Endothelial cell (in vitro differentiated cells): ENCODE data around the gene LMOD2. TPM values are rescaled to one million over a fixed set of nuclear protein-coding genes. Genes with fewer than 3 reads are reported as not detected.

Experiments used
- DNase-seq: peaks from one replicate; pipeline ENCODE4 v3.0.0; 2021; ENCODE audit warnings: low spot score
- H3K27ac Mint-ChIP-seq: one replicate; pipeline ENCODE4 v1.8.0; 2021; ENCODE audit warnings: mixed read lengths, inconsistent platforms; ENCODE audit not compliant: unreplicated experiment
- H3K27me3 Mint-ChIP-seq: one replicate; pipeline ENCODE4 v1.8.0; 2021; ENCODE audit warnings: mild to moderate bottlenecking, moderate library complexity, mixed read lengths, inconsistent platforms; ENCODE audit not compliant: unreplicated experiment
- H3K36me3 Mint-ChIP-seq: one replicate; pipeline ENCODE4 v1.8.0; 2021; ENCODE audit warnings: mild to moderate bottlenecking, low read depth, mixed read lengths, inconsistent platforms; ENCODE audit not compliant: unreplicated experiment
- H3K4me1 Mint-ChIP-seq: one replicate; pipeline ENCODE4 v1.8.0; 2021; ENCODE audit warnings: mild to moderate bottlenecking, mixed read lengths, inconsistent platforms; ENCODE audit not compliant: unreplicated experiment
- H3K4me3 Mint-ChIP-seq: one replicate; pipeline ENCODE4 v1.8.0; 2021; ENCODE audit warnings: mild to moderate bottlenecking, mixed read lengths, inconsistent platforms; ENCODE audit not compliant: unreplicated experiment
- H3K9me3 Mint-ChIP-seq: one replicate; pipeline ENCODE4 v1.8.0; 2021; ENCODE audit warnings: mixed read lengths, inconsistent platforms; ENCODE audit not compliant: unreplicated experiment
- total RNA-seq: library from RNA; stranded (reverse); fragmentation: NEBNext Ultra II Directional; extraction: Animal tissue kit (Norgen Biotek cat#: 25700); gene quantifications from one replicate; pipeline ENCODE4 v1.2.1, GENCODE V29; 2021; ENCODE audit not compliant: unreplicated experiment
- TF ChIP-seq, protein P1 (sequence below): fragments of 200-600 bp; sonication (generic); IDR thresholded peaks from one replicate; pipeline ENCODE4 v1.5.0; 2021; ENCODE audit warnings: antibody characterized with exemption; ENCODE audit not compliant: unreplicated experiment

The LMOD2 gene
- total RNA-seq, 1 donor from 2014 or later = not detected

DNA sequence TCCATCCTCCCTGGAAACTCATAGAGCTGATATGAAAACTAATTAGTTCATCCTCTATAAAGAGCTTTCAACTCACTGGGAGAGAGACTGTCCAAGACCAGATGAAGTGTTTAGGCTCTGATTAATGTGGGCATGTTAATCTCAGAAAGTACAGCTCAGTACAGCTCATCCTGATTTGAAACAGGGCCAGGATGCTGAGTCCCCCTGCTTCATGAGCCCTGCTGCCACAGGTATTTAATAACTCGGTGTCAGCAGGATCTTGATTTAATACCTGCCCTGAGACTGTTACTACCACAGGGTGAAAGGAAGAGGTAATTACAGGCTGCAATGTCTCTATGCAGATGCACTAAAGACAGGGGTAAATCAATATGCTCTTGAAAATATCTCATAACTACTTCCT lies 10.8 kb downstream of the LMOD2 start:
- H3K4me1 Mint-ChIP-seq = no peaks in the 10 kb centered on the region
- DNase-seq = no peak
- no peak overlapping the region for H3K4me3 Mint-ChIP-seq
- H3K36me3 Mint-ChIP-seq = no peaks in the 10 kb centered on the region
- H3K9me3 Mint-ChIP-seq = no peaks in the 10 kb centered on the region
- TF ChIP-seq, protein P1, sequence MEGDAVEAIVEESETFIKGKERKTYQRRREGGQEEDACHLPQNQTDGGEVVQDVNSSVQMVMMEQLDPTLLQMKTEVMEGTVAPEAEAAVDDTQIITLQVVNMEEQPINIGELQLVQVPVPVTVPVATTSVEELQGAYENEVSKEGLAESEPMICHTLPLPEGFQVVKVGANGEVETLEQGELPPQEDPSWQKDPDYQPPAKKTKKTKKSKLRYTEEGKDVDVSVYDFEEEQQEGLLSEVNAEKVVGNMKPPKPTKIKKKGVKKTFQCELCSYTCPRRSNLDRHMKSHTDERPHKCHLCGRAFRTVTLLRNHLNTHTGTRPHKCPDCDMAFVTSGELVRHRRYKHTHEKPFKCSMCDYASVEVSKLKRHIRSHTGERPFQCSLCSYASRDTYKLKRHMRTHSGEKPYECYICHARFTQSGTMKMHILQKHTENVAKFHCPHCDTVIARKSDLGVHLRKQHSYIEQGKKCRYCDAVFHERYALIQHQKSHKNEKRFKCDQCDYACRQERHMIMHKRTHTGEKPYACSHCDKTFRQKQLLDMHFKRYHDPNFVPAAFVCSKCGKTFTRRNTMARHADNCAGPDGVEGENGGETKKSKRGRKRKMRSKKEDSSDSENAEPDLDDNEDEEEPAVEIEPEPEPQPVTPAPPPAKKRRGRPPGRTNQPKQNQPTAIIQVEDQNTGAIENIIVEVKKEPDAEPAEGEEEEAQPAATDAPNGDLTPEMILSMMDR = no peak
- no peak overlapping the region for H3K27ac Mint-ChIP-seq
- H3K27me3 Mint-ChIP-seq = peaks cover 5% of the 10 kb centered on the region

DNA sequence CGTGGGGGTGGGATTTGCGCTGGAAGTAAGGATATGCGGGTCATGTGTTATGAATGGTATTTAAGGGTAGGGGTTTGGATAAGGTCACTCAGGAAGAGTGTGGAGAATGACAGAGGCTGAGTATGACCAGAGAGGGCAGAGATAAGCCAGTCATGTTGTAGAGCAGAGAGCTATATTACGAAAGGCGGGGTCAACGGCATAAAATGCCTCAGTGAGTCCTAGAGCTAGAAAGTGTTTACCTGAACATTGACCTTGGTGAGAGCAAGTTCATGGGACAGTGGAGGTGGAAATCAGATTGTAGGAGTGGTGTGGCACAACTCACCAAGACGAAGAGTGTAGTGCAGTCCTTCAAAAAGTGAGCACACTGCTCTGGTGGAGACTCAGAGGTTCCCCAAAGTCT lies 13.8 kb downstream of the LMOD2 start:
- DNase-seq = no peak

DNA sequence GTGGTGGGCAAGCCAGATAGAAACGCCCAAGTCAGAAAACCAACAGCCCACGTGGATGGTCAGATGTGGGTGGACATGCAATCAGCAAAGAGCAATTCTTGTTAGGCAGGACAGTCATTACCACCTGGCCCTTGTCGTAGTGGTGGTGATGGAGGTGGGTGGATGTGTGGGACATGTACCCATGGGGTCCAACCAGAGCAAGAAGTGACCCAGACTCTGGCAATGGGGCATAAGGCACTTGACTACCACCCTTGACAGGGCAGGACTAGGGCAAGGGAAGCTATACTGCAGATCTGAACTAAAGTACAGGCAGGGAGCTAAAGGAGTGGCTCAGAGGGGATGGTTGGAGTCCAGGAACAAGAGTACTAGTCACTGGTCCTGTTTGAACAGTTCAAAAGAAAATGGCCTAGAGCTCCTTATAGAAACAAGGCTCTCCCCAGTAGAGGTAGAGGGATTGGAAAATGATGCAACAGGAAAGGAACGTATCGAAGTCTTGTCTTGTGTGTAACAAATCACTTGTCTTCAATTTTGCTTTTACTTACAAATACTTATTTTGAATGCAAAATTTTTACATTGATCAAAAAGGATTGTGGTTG lies 17.6 kb downstream of the LMOD2 start:
- peaks cover 5% of the 10 kb centered on the region for H3K27me3 Mint-ChIP-seq
- no peaks in the 10 kb centered on the region for H3K36me3 Mint-ChIP-seq
- no peaks in the 10 kb centered on the region for H3K9me3 Mint-ChIP-seq
- TF ChIP-seq, protein P1 = no peak
- H3K27ac Mint-ChIP-seq = no peak overlapping the region
- H3K4me1 Mint-ChIP-seq = no peaks in the 10 kb centered on the region
- DNase-seq = no peak
- no peak overlapping the region for H3K4me3 Mint-ChIP-seq

More for the DNA sequence above, 13.8 kb downstream of the LMOD2 start:
- Mint-ChIP-seq H3K9me3 (no peaks in the 10 kb centered on the region), H3K27me3 (peaks cover 5% of the 10 kb centered on the region), H3K4me1 (no peaks in the 10 kb centered on the region), H3K4me3 (no peak overlapping the region), H3K27ac (no peak overlapping the region), H3K36me3 (no peaks in the 10 kb centered on the region)
- TF ChIP-seq, protein P1 = no peak

DNA sequence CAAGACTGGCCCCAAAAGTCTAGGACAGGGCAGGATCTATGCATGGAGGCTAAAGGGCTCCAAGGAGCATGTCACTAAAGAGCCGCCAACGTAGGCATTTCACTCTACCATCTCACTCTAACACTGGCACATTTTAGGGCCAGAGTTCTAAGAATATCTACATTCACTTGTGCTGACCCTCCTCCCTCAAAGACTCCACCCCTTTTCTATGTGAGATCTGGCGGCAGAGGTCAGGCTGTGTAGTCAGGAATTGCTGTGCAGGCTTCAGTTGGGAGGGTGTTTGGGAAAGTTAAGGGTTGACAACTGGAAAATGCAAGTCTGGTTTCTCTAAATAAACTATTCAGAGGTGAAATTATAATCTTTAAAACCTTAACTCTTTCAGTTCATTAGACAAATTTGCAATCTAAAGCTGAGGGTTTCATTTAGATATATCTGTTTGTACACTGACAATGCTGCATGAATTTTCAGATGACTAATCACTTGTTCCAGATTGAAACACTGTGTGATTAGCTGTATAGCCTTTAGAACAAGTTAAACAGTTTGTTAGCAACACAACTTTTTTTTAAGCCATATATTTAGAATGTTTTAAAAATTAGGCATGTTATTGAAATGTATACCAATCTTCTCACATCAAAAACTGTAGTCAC lies 18.2 kb downstream of the LMOD2 start:
- no peaks in the 10 kb centered on the region for H3K4me1 Mint-ChIP-seq
- TF ChIP-seq, protein P1 = no peak
- H3K4me3 Mint-ChIP-seq = no peak overlapping the region
- no peak for DNase-seq
- no peak overlapping the region for H3K27ac Mint-ChIP-seq
- H3K36me3 Mint-ChIP-seq = no peaks in the 10 kb centered on the region
- H3K27me3 Mint-ChIP-seq = peaks cover 5% of the 10 kb centered on the region
- no peaks in the 10 kb centered on the region for H3K9me3 Mint-ChIP-seq
